Measurements from ENCODE around the gene ZIC1.

Gene ZIC1

GRCh38 chr3:147417551-147418295, 8.6 kb downstream of the ZIC1 start:
- no peak overlapping the region for H3K9ac ChIP-seq (ENCODE audit: low read depth, low read length, poor library complexity)
- H3K4me2 ChIP-seq (ENCODE audit: insufficient read depth, low read length, poor library complexity, severe bottlenecking): no peak overlapping the region
- H3K27me3 ChIP-seq (ENCODE audit: control insufficient read depth in 3 of 3, insufficient read depth in 3 of 3, low read depth in 1 of 3, low read length in 3 of 3): peaks cover 6 to 70% (median 11%) of the 10 kb centered on the region in 3 experiments
- no peak overlapping the region for H2AK5ac ChIP-seq (ENCODE audit: low read depth, low read length)
- H3K18ac ChIP-seq (ENCODE audit: low read length): no peak overlapping the region
- H2BK120ac ChIP-seq (ENCODE audit: low read depth, low read length): no peak overlapping the region
- H3K27ac ChIP-seq (replicated peaks; ENCODE audit: low read length): no peak overlapping the region
- peaks cover 0 to 26% of the 10 kb centered on the region in 2 donors for H3K9me3 ChIP-seq (replicated peaks in 1 of 2; ENCODE audit: control insufficient read depth in 2 of 2, insufficient read depth in 1 of 2, low read depth in 1 of 2, low read length in 2 of 2)
- no peak overlapping the region for H2BK12ac ChIP-seq (ENCODE audit: low read length)
- H3K79me1 ChIP-seq (ENCODE audit: low read depth, low read length): no peaks in the 10 kb centered on the region
- no peak overlapping the region for H2AFZ ChIP-seq (ENCODE audit: low read length)
- H4K91ac ChIP-seq (ENCODE audit: low read depth, low read length, poor library complexity): no peak overlapping the region
- no peak overlapping the region for H3K4me3 ChIP-seq (ENCODE audit: low read length in 2 of 2)
- 100% methylated on average over 1 of the region's 7 CpGs; no CpG with 5 or more reads in 1 of the 2 donors for WGBS, 2 donors (ENCODE audit: extremely low coverage in 2 of 2, insufficient read length in 2 of 2, insufficient replicate concordance in 1 of 2)
- no peak overlapping the region for H4K8ac ChIP-seq (ENCODE audit: low read depth, low read length)
- H2BK5ac ChIP-seq (ENCODE audit: low read length): no peak overlapping the region
- H2BK15ac ChIP-seq (ENCODE audit: low read length): no peak overlapping the region
- no peak overlapping the region for H3K4ac ChIP-seq (ENCODE audit: low read length)
- no peak for DNase-seq (ENCODE audit: low spot score)
- H3K14ac ChIP-seq (ENCODE audit: low read length): no peak overlapping the region
- peaks cover 0 to 38% of the 10 kb centered on the region in 2 donors for H3K36me3 ChIP-seq (replicated peaks in 1 of 2; ENCODE audit: control insufficient read depth in 2 of 2, insufficient read depth in 2 of 2, low read length in 2 of 2)
- no peak overlapping the region for H3K23ac ChIP-seq (ENCODE audit: low read depth, low read length, poor library complexity)
- H3K4me1 ChIP-seq (ENCODE audit: control insufficient read depth in 2 of 2, insufficient read depth in 1 of 2, low read depth in 1 of 2, low read length in 2 of 2): peaks cover 0 to 12% of the 10 kb centered on the region in 2 donors

GRCh38 chr3:147418371-147418781, 9.2 kb downstream of the ZIC1 start:
- no peak overlapping the region for H4K91ac ChIP-seq (ENCODE audit: low read depth, low read length, poor library complexity)
- H3K4me2 ChIP-seq (ENCODE audit: insufficient read depth, low read length, poor library complexity, severe bottlenecking): no peak overlapping the region
- H3K79me1 ChIP-seq (ENCODE audit: low read depth, low read length): no peaks in the 10 kb centered on the region
- H4K8ac ChIP-seq (ENCODE audit: low read depth, low read length): no peak overlapping the region
- no peak overlapping the region for H2BK12ac ChIP-seq (ENCODE audit: low read length)
- H2BK120ac ChIP-seq (ENCODE audit: low read depth, low read length): no peak overlapping the region
- peaks cover 0 to 19% of the 10 kb centered on the region in 2 donors for H3K9me3 ChIP-seq (replicated peaks in 1 of 2; ENCODE audit: control insufficient read depth in 2 of 2, insufficient read depth in 1 of 2, low read depth in 1 of 2, low read length in 2 of 2)
- DNase-seq (ENCODE audit: low spot score): no peak
- H3K4me1 ChIP-seq (ENCODE audit: control insufficient read depth in 2 of 2, insufficient read depth in 1 of 2, low read depth in 1 of 2, low read length in 2 of 2): peaks cover 0 to 10% of the 10 kb centered on the region in 2 donors
- H3K14ac ChIP-seq (ENCODE audit: low read length): no peak overlapping the region
- H3K9ac ChIP-seq (ENCODE audit: low read depth, low read length, poor library complexity): no peak overlapping the region
- H2AK5ac ChIP-seq (ENCODE audit: low read depth, low read length): no peak overlapping the region
- H2AFZ ChIP-seq (ENCODE audit: low read length): no peak overlapping the region
- H3K36me3 ChIP-seq (replicated peaks in 1 of 2; ENCODE audit: control insufficient read depth in 2 of 2, insufficient read depth in 2 of 2, low read length in 2 of 2): peaks cover 0 to 32% of the 10 kb centered on the region in 2 donors
- no peak overlapping the region for H3K4me3 ChIP-seq (ENCODE audit: low read length in 2 of 2)
- H2BK15ac ChIP-seq (ENCODE audit: low read length): no peak overlapping the region
- WGBS, 2 donors (ENCODE audit: extremely low coverage in 2 of 2, insufficient read length in 2 of 2, insufficient replicate concordance in 1 of 2): no CpG with 5 or more reads among the region's 4 CpGs
- no peak overlapping the region for H2BK5ac ChIP-seq (ENCODE audit: low read length)
- H3K4ac ChIP-seq (ENCODE audit: low read length): no peak overlapping the region
- no peak overlapping the region for H3K23ac ChIP-seq (ENCODE audit: low read depth, low read length, poor library complexity)
- H3K27ac ChIP-seq (replicated peaks; ENCODE audit: low read length): no peak overlapping the region
- H3K27me3 ChIP-seq (ENCODE audit: control insufficient read depth in 3 of 3, insufficient read depth in 3 of 3, low read depth in 1 of 3, low read length in 3 of 3): peaks cover 6 to 70% (median 12%) of the 10 kb centered on the region in 3 experiments
- no peak overlapping the region for H3K18ac ChIP-seq (ENCODE audit: low read length)

GRCh38 chr3:147418808-147419701, 9.9 kb downstream of the ZIC1 start:
- Histone ChIP-seq H4K91ac (ENCODE audit: low read depth, low read length, poor library complexity) (no peak overlapping the region), H2BK5ac (ENCODE audit: low read length) (no peak overlapping the region), H3K79me1 (ENCODE audit: low read depth, low read length) (no peaks in the 10 kb centered on the region), H3K18ac (ENCODE audit: low read length) (peak overlapping the region; percentile 41), H3K4me2 (ENCODE audit: insufficient read depth, low read length, poor library complexity, severe bottlenecking) (peak overlapping the region; percentile 88), H3K9ac (ENCODE audit: low read depth, low read length, poor library complexity) (no peak overlapping the region), H3K9me3 (replicated peaks in 1 of 2; ENCODE audit: control insufficient read depth in 2 of 2, insufficient read depth in 1 of 2, low read depth in 1 of 2, low read length in 2 of 2) (peaks cover 0 to 20% of the 10 kb centered on the region in 2 donors), H3K14ac (ENCODE audit: low read length) (no peak overlapping the region), H4K8ac (ENCODE audit: low read depth, low read length) (no peak overlapping the region), H2BK12ac (ENCODE audit: low read length) (no peak overlapping the region), H3K4me1 (ENCODE audit: control insufficient read depth in 2 of 2, insufficient read depth in 1 of 2, low read depth in 1 of 2, low read length in 2 of 2) (peaks cover 0 to 10% of the 10 kb centered on the region in 2 donors), H3K4me3 (ENCODE audit: low read length in 2 of 2) (peak overlapping the region in 1 of 2 donors; percentile 77), H3K36me3 (replicated peaks in 1 of 2; ENCODE audit: control insufficient read depth in 2 of 2, insufficient read depth in 2 of 2, low read length in 2 of 2) (peaks cover 0 to 26% of the 10 kb centered on the region in 2 donors), H3K4ac (ENCODE audit: low read length) (no peak overlapping the region), H2AK5ac (ENCODE audit: low read depth, low read length) (no peak overlapping the region), H2BK15ac (ENCODE audit: low read length) (peak overlapping the region; percentile 28), H2AFZ (ENCODE audit: low read length) (no peak overlapping the region), H2BK120ac (ENCODE audit: low read depth, low read length) (no peak overlapping the region), H3K27me3 (ENCODE audit: control insufficient read depth in 3 of 3, insufficient read depth in 3 of 3, low read depth in 1 of 3, low read length in 3 of 3) (peaks cover 6 to 73% (median 19%) of the 10 kb centered on the region in 3 experiments), H3K23ac (ENCODE audit: low read depth, low read length, poor library complexity) (no peak overlapping the region), H3K27ac (replicated peaks; ENCODE audit: low read length) (no peak overlapping the region)
- DNase-seq (ENCODE audit: low spot score): peak; percentile 84
- no CpG with 5 or more reads among the region's 54 CpGs for WGBS, 2 donors (ENCODE audit: extremely low coverage in 2 of 2, insufficient read length in 2 of 2, insufficient replicate concordance in 1 of 2)
